ENCODE results near the gene SOBP.
"Not testable (repeated sequence)": the region's sequence is repeated elsewhere in the genome, so short reads cannot be mapped to it uniquely, and the experiment has no call there.

SOBP gene

GRCh38 chr6:107489636-107490565 lies at the start of gene SOBP:
Gene SOBP, plus strand, starts transcription at chr6:107490117. Its CDS starts 500 bp downstream, at chr6:107490617.
- DNase-seq: no peak

- DNase-seq: no peak
These were observed 49.0 kb upstream of the SOBP start for GRCh38 chr6:107440936-107441335.

GRCh38 chr6:107441682-107442081 lies 48.2 kb upstream of the SOBP start:
- no peak for DNase-seq

GRCh38 chr6:107442938-107443607 lies 46.8 kb upstream of the SOBP start:
- DNase-seq: no peak

GRCh38 chr6:107443608-107444267 lies 46.2 kb upstream of the SOBP start:
- no peak for DNase-seq

- DNase-seq: no peak
These were observed 45.6 kb upstream of the SOBP start for GRCh38 chr6:107444277-107444676.

GRCh38 chr6:107447663-107448216 lies 42.2 kb upstream of the SOBP start:
- no peak for DNase-seq

- no peak for DNase-seq
These were observed 41.1 kb upstream of the SOBP start for GRCh38 chr6:107448776-107449175.

GRCh38 chr6:107458672-107459282 lies 31.1 kb upstream of the SOBP start:
- peak in 1 of 4 experiments; percentile 10 for DNase-seq

GRCh38 chr6:107459283-107460082 lies 30.4 kb upstream of the SOBP start, which contains the start of gene PDSS2:
Gene PDSS2, minus strand, starts transcription at chr6:107459564. Its CDS starts 279 bp downstream, at chr6:107459285.
- peak; percentile 93 to 96 (median 94) for DNase-seq

GRCh38 chr6:107460083-107460631 lies 29.8 kb upstream of the SOBP start:
- no peak for DNase-seq

- no peak for DNase-seq
These were observed 23.9 kb upstream of the SOBP start for GRCh38 chr6:107466062-107466461.

GRCh38 chr6:107470364-107470763 lies 19.6 kb upstream of the SOBP start:
- no peak for DNase-seq

GRCh38 chr6:107473660-107474059 lies 16.3 kb upstream of the SOBP start:
- no peak for DNase-seq

- not testable (repeated sequence) for DNase-seq
These were observed 14.6 kb upstream of the SOBP start for GRCh38 chr6:107475360-107475759.

- not testable (repeated sequence) for DNase-seq
These were observed 14.1 kb upstream of the SOBP start for GRCh38 chr6:107475826-107476225.

- no peak for DNase-seq
These were observed 10.7 kb upstream of the SOBP start for GRCh38 chr6:107479089-107479690.

GRCh38 chr6:107485157-107485556 lies 4.8 kb upstream of the SOBP start:
- DNase-seq: no peak

- DNase-seq: no peak
These were observed 1.6 kb upstream of the SOBP start for GRCh38 chr6:107488174-107488874.
